ENCODE measurements around the gene HMCES.

GRCh38 chr3:129245141-129245540 lies 33.5 kb upstream of the HMCES start:
- TF ChIP-seq CTCF (conservative IDR thresholded peaks at IDR 0.05), result no peak
- TF ChIP-seq ZFX (IDR thresholded peaks at IDR 0.05), result no peak

Data from C4-2B (cell line).